ENCODE results near the gene SPATS2. TPM values are rescaled to one million over a fixed set of nuclear protein-coding genes. Genes with fewer than 3 reads are reported as not detected.

The SPATS2 gene
- total RNA-seq, 1 donor from 2014 or later = 16.2 TPM

GRCh38 chr12:49455501-49455900 lies 88.2 kb downstream of the SPATS2 start:
- intact Hi-C loops (cut with micrococcal nuclease) = no loop called here
- Mint-ChIP-seq H3K9me3 (no peaks in the 10 kb centered on the region), H3K4me3 (no peak overlapping the region), H3K27me3 (no peaks in the 10 kb centered on the region), H3K36me3 (ENCODE audit: low read depth) (peaks cover 5% of the 10 kb centered on the region), H3K27ac (no peak overlapping the region), H3K4me1 (peaks cover 12% of the 10 kb centered on the region)
- DNase-seq = no peak

- DNase-seq = no peak
- peaks cover 12% of the 10 kb centered on the region for H3K4me1 Mint-ChIP-seq
- H3K27me3 Mint-ChIP-seq = no peaks in the 10 kb centered on the region
- peaks cover 5% of the 10 kb centered on the region for H3K36me3 Mint-ChIP-seq (ENCODE audit: low read depth)
- intact Hi-C loops (cut with micrococcal nuclease) = no loop called here
- H3K4me3 Mint-ChIP-seq = no peak overlapping the region
- H3K9me3 Mint-ChIP-seq = no peaks in the 10 kb centered on the region
- H3K27ac Mint-ChIP-seq = no peak overlapping the region
Measured at GRCh38 chr12:49456131-49456679, 88.9 kb downstream of the SPATS2 start.

GRCh38 chr12:49458816-49459215 lies 91.6 kb downstream of the SPATS2 start:
- Mint-ChIP-seq H3K36me3 (ENCODE audit: low read depth) (peaks cover 2% of the 10 kb centered on the region), H3K27me3 (no peaks in the 10 kb centered on the region), H3K9me3 (no peaks in the 10 kb centered on the region)

GRCh38 chr12:49461221-49461620 lies 94.0 kb downstream of the SPATS2 start:
- intact Hi-C loops (cut with micrococcal nuclease) = no loop called here
- H3K4me1 Mint-ChIP-seq = no peaks in the 10 kb centered on the region
- no peak overlapping the region for H3K27ac Mint-ChIP-seq
- no peak for DNase-seq
- no peak overlapping the region for H3K4me3 Mint-ChIP-seq
- no peaks in the 10 kb centered on the region for H3K27me3 Mint-ChIP-seq
- H3K9me3 Mint-ChIP-seq = no peaks in the 10 kb centered on the region
- peaks cover 2% of the 10 kb centered on the region for H3K36me3 Mint-ChIP-seq (ENCODE audit: low read depth)

More at GRCh38 chr12:49458816-49459215, 91.6 kb downstream of the SPATS2 start:
- no peak overlapping the region for H3K4me3 Mint-ChIP-seq
- peaks cover 5% of the 10 kb centered on the region for H3K4me1 Mint-ChIP-seq
- H3K27ac Mint-ChIP-seq = no peak overlapping the region
- intact Hi-C loops (cut with micrococcal nuclease) = no loop called here
- DNase-seq = no peak

- H3K4me3 Mint-ChIP-seq = no peak overlapping the region
Measured at GRCh38 chr12:49462083-49462744, 95.0 kb downstream of the SPATS2 start.

GRCh38 chr12:49465132-49465531 lies 97.9 kb downstream of the SPATS2 start:
- intact Hi-C loops (cut with micrococcal nuclease) = no loop called here
- no peaks in the 10 kb centered on the region for H3K9me3 Mint-ChIP-seq
- DNase-seq = no peak
- H3K4me1 Mint-ChIP-seq = no peaks in the 10 kb centered on the region
- peaks cover 2% of the 10 kb centered on the region for H3K36me3 Mint-ChIP-seq (ENCODE audit: low read depth)
- no peak overlapping the region for H3K4me3 Mint-ChIP-seq
- H3K27me3 Mint-ChIP-seq = no peaks in the 10 kb centered on the region
- H3K27ac Mint-ChIP-seq = no peak overlapping the region

More at GRCh38 chr12:49462083-49462744, 95.0 kb downstream of the SPATS2 start:
- Mint-ChIP-seq H3K27me3 (no peaks in the 10 kb centered on the region), H3K27ac (no peak overlapping the region), H3K4me1 (no peaks in the 10 kb centered on the region), H3K36me3 (ENCODE audit: low read depth) (peaks cover 2% of the 10 kb centered on the region), H3K9me3 (no peaks in the 10 kb centered on the region)
- intact Hi-C loops (cut with micrococcal nuclease) = no loop called here
- DNase-seq = no peak

- H3K4me3 Mint-ChIP-seq = no peak overlapping the region
- no peak for DNase-seq
Measured at GRCh38 chr12:49470986-49471385, 103.7 kb downstream of the SPATS2 start.

GRCh38 chr12:49471557-49471956 lies 104.3 kb downstream of the SPATS2 start:
- Mint-ChIP-seq H3K4me3 (no peak overlapping the region), H3K36me3 (ENCODE audit: low read depth) (no peaks in the 10 kb centered on the region), H3K4me1 (no peaks in the 10 kb centered on the region), H3K27me3 (no peaks in the 10 kb centered on the region), H3K9me3 (no peaks in the 10 kb centered on the region), H3K27ac (no peak overlapping the region)
- intact Hi-C loops (cut with micrococcal nuclease) = no loop called here
- no peak for DNase-seq

More at GRCh38 chr12:49470986-49471385, 103.7 kb downstream of the SPATS2 start:
- Mint-ChIP-seq H3K27ac (no peak overlapping the region), H3K9me3 (no peaks in the 10 kb centered on the region), H3K4me1 (no peaks in the 10 kb centered on the region), H3K27me3 (no peaks in the 10 kb centered on the region), H3K36me3 (ENCODE audit: low read depth) (no peaks in the 10 kb centered on the region)
- intact Hi-C loops (cut with micrococcal nuclease) = no loop called here

- intact Hi-C loops (cut with micrococcal nuclease) = no loop called here
- DNase-seq = no peak
- H3K36me3 Mint-ChIP-seq (ENCODE audit: low read depth) = no peaks in the 10 kb centered on the region
- H3K27ac Mint-ChIP-seq = no peak overlapping the region
- H3K4me1 Mint-ChIP-seq = no peaks in the 10 kb centered on the region
- no peak overlapping the region for H3K4me3 Mint-ChIP-seq
- H3K9me3 Mint-ChIP-seq = no peaks in the 10 kb centered on the region
- no peaks in the 10 kb centered on the region for H3K27me3 Mint-ChIP-seq
Measured at GRCh38 chr12:49476091-49476490, 108.8 kb downstream of the SPATS2 start.

- Mint-ChIP-seq H3K9me3 (no peaks in the 10 kb centered on the region), H3K27me3 (no peaks in the 10 kb centered on the region), H3K4me1 (peaks cover 6% of the 10 kb centered on the region), H3K4me3 (no peak overlapping the region), H3K27ac (no peak overlapping the region), H3K36me3 (ENCODE audit: low read depth) (no peaks in the 10 kb centered on the region)
- no peak for DNase-seq
- intact Hi-C loops (cut with micrococcal nuclease) = no loop called here
Measured at GRCh38 chr12:49478949-49479664, 111.8 kb downstream of the SPATS2 start.

- H3K4me3 Mint-ChIP-seq = no peak overlapping the region
- H3K4me1 Mint-ChIP-seq = peaks cover 6% of the 10 kb centered on the region
- H3K27ac Mint-ChIP-seq = no peak overlapping the region
- peaks cover 2% of the 10 kb centered on the region for H3K36me3 Mint-ChIP-seq (ENCODE audit: low read depth)
- intact Hi-C loops (cut with micrococcal nuclease) = no loop called here
- no peaks in the 10 kb centered on the region for H3K9me3 Mint-ChIP-seq
- H3K27me3 Mint-ChIP-seq = no peaks in the 10 kb centered on the region
- DNase-seq = no peak
Measured at GRCh38 chr12:49482095-49483051, 115.1 kb downstream of the SPATS2 start.

- H3K4me3 Mint-ChIP-seq = no peak overlapping the region
- H3K36me3 Mint-ChIP-seq (ENCODE audit: low read depth) = peaks cover 2% of the 10 kb centered on the region
- no peak for DNase-seq
- no peaks in the 10 kb centered on the region for H3K9me3 Mint-ChIP-seq
- no peaks in the 10 kb centered on the region for H3K27me3 Mint-ChIP-seq
- no peak overlapping the region for H3K27ac Mint-ChIP-seq
- intact Hi-C loops (cut with micrococcal nuclease) = no loop called here
- H3K4me1 Mint-ChIP-seq = peaks cover 6% of the 10 kb centered on the region
Measured at GRCh38 chr12:49483619-49484018, 116.4 kb downstream of the SPATS2 start.

- peaks cover 6% of the 10 kb centered on the region for H3K4me1 Mint-ChIP-seq
- H3K9me3 Mint-ChIP-seq = no peaks in the 10 kb centered on the region
- intact Hi-C loops (cut with micrococcal nuclease) = no loop called here
- H3K4me3 Mint-ChIP-seq = no peak overlapping the region
- DNase-seq = no peak
- H3K27me3 Mint-ChIP-seq = no peaks in the 10 kb centered on the region
- no peak overlapping the region for H3K27ac Mint-ChIP-seq
- H3K36me3 Mint-ChIP-seq (ENCODE audit: low read depth) = peaks cover 2% of the 10 kb centered on the region
Measured at GRCh38 chr12:49487605-49488004, 120.3 kb downstream of the SPATS2 start.

Measured in activated CD4-positive, alpha-beta T cell treated with anti-CD3 and anti-CD28 coated beads, Interleukin-2, amount 10 ng/mL, durations not matched to agents 24 days and 14 days (primary cell).